Brain microvascular endothelial cell (primary cell): ENCODE measurements around the gene KIRREL2.

Experiments used
- DNase-seq: peaks from one replicate; pipeline ENCODE4 v3.0.0-alpha.2; 2020
- H3K27ac ChIP-seq: fragments of 250-450 bp; sonication (Bioruptor Pico); 2 replicates; pipeline ENCODE4 v1.5.1; 2020; ENCODE audit warnings: mild to moderate bottlenecking, moderate library complexity
- H3K27me3 ChIP-seq: fragments of 250-450 bp; sonication (Bioruptor Pico); replicated peaks from 2 replicates; pipeline ENCODE4 v1.5.1; 2020; ENCODE audit warnings: mild to moderate bottlenecking
- H3K36me3 ChIP-seq: fragments of 250-450 bp; sonication (Bioruptor Pico); replicated peaks from 2 replicates; pipeline ENCODE4 v1.5.1; 2020; ENCODE audit warnings: mild to moderate bottlenecking
- H3K4me3 ChIP-seq: 2 replicates; pipeline ENCODE4 v1.5.1; 2011; ENCODE audit warnings: low read depth, mild to moderate bottlenecking, control low read depth, low read length, moderate library complexity
- CTCF ChIP-seq: IDR thresholded peaks from 2 replicates; pipeline ENCODE4 v1.5.1; 2011; ENCODE audit warnings: low read depth, mild to moderate bottlenecking, moderate library complexity, low read length, control low read depth, inconsistent platforms; ENCODE audit errors: missing control alignments
- in situ Hi-C: cut with HindIII; loops from 2 replicates; pipeline ENCODE4 v1.10.0; 2017; ENCODE audit warnings: low sequenced_read_pairs, low pct_ligation_motif_present

Gene KIRREL2

GRCh38 chr19:35816262-35816661, 40.4 kb upstream of the KIRREL2 start:
- no peak for TF ChIP-seq CTCF
- no peaks in the 10 kb centered on the region for H3K36me3 ChIP-seq
- DNase-seq = no peak
- no peaks in the 10 kb centered on the region for H3K27me3 ChIP-seq
- no peak overlapping the region for H3K4me3 ChIP-seq
- H3K27ac ChIP-seq = no peak overlapping the region
- in situ Hi-C loops = no loop called here

GRCh38 chr19:35816846-35817245, 39.9 kb upstream of the KIRREL2 start:
- in situ Hi-C loops = no loop called here
- Histone ChIP-seq H3K27ac (no peak overlapping the region), H3K36me3 (no peaks in the 10 kb centered on the region), H3K27me3 (no peaks in the 10 kb centered on the region), H3K4me3 (no peak overlapping the region)
- DNase-seq = no peak
- TF ChIP-seq CTCF = no peak

GRCh38 chr19:35818445-35818844, 38.3 kb upstream of the KIRREL2 start:
- in situ Hi-C loops = no loop called here
- Histone ChIP-seq H3K36me3 (no peaks in the 10 kb centered on the region), H3K4me3 (no peak overlapping the region), H3K27me3 (no peaks in the 10 kb centered on the region), H3K27ac (no peak overlapping the region)
- no peak for TF ChIP-seq CTCF
- DNase-seq = no peak

- no peak overlapping the region for H3K4me3 ChIP-seq
- no peaks in the 10 kb centered on the region for H3K36me3 ChIP-seq
- H3K27ac ChIP-seq = no peak overlapping the region
- in situ Hi-C loops = no loop called here
- TF ChIP-seq CTCF = no peak
- no peaks in the 10 kb centered on the region for H3K27me3 ChIP-seq
- no peak for DNase-seq
Observed at GRCh38 chr19:35822579-35822978, 34.1 kb upstream of the KIRREL2 start.

- in situ Hi-C loops = no loop called here
- Histone ChIP-seq H3K36me3 (no peaks in the 10 kb centered on the region), H3K27me3 (no peaks in the 10 kb centered on the region), H3K27ac (no peak overlapping the region), H3K4me3 (no peak overlapping the region)
- no peak for DNase-seq
- no peak for TF ChIP-seq CTCF
Observed at GRCh38 chr19:35824150-35824549, 32.6 kb upstream of the KIRREL2 start.

- DNase-seq = peak; percentile 52
- H3K4me3 ChIP-seq = no peak overlapping the region
- H3K36me3 ChIP-seq = no peaks in the 10 kb centered on the region
- TF ChIP-seq CTCF = no peak
- in situ Hi-C loops = no loop called here
- no peak overlapping the region for H3K27ac ChIP-seq
- no peaks in the 10 kb centered on the region for H3K27me3 ChIP-seq
Observed at GRCh38 chr19:35828692-35829301, 27.9 kb upstream of the KIRREL2 start.
